ENCODE data around the gene OTX1.
A peak's percentile ranks its signal among the peaks of the same experiment; 100 is the strongest.

Gene OTX1

GRCh38 chr2:63047321-63048279 lies 3.0 kb upstream of the OTX1 start:
- no peak overlapping the region for H3K4me3 ChIP-seq (ENCODE audit: low read depth, low read length)
- TF ChIP-seq POLR2A (IDR thresholded peaks at IDR 0.05; ENCODE audit: extremely low read depth, insufficient read length) (no peak), MAX (IDR thresholded peaks at IDR 0.05; ENCODE audit: low read depth, low read length) (no peak), CTCF (IDR thresholded peaks at IDR 0.05; ENCODE audit: low read depth, low read length) (no peak), MYC (IDR thresholded peaks at IDR 0.05; ENCODE audit: low read depth, low read length) (no peak)
- peak; percentile 51 for DNase-seq (ENCODE audit: low read depth)

GRCh38 chr2:63048367-63049171 lies 2.1 kb upstream of the OTX1 start:
- no peak overlapping the region for H3K4me3 ChIP-seq (ENCODE audit: low read depth, low read length)
- TF ChIP-seq CTCF (IDR thresholded peaks at IDR 0.05; ENCODE audit: low read depth, low read length): no peak
- no peak for TF ChIP-seq MAX (IDR thresholded peaks at IDR 0.05; ENCODE audit: low read depth, low read length)
- no peak for TF ChIP-seq POLR2A (IDR thresholded peaks at IDR 0.05; ENCODE audit: extremely low read depth, insufficient read length)
- no peak for TF ChIP-seq MYC (IDR thresholded peaks at IDR 0.05; ENCODE audit: low read depth, low read length)
- DNase-seq (ENCODE audit: low read depth): no peak

- no peak for TF ChIP-seq MYC (IDR thresholded peaks at IDR 0.05; ENCODE audit: low read depth, low read length)
- TF ChIP-seq POLR2A (IDR thresholded peaks at IDR 0.05; ENCODE audit: extremely low read depth, insufficient read length): no peak
- TF ChIP-seq CTCF (IDR thresholded peaks at IDR 0.05; ENCODE audit: low read depth, low read length): no peak
- TF ChIP-seq MAX (IDR thresholded peaks at IDR 0.05; ENCODE audit: low read depth, low read length): no peak
- peak overlapping the region; percentile 69 for H3K4me3 ChIP-seq (ENCODE audit: low read depth, low read length)
- peak; percentile 31 for DNase-seq (ENCODE audit: low read depth)
These were observed 1.2 kb upstream of the OTX1 start for GRCh38 chr2:63049211-63049969.

GRCh38 chr2:63049970-63050333 lies 678 bp upstream of the OTX1 start:
- peak overlapping the region; percentile 69 for H3K4me3 ChIP-seq (ENCODE audit: low read depth, low read length)
- TF ChIP-seq MAX (IDR thresholded peaks at IDR 0.05; ENCODE audit: low read depth, low read length): no peak
- TF ChIP-seq CTCF (IDR thresholded peaks at IDR 0.05; ENCODE audit: low read depth, low read length): no peak
- no peak for TF ChIP-seq MYC (IDR thresholded peaks at IDR 0.05; ENCODE audit: low read depth, low read length)
- TF ChIP-seq POLR2A (IDR thresholded peaks at IDR 0.05; ENCODE audit: extremely low read depth, insufficient read length): no peak
- no peak for DNase-seq (ENCODE audit: low read depth)

- TF ChIP-seq CTCF (IDR thresholded peaks at IDR 0.05; ENCODE audit: low read depth, low read length): peak; percentile 4
- TF ChIP-seq POLR2A (IDR thresholded peaks at IDR 0.05; ENCODE audit: extremely low read depth, insufficient read length): no peak
- TF ChIP-seq MAX (IDR thresholded peaks at IDR 0.05; ENCODE audit: low read depth, low read length): no peak
- DNase-seq (ENCODE audit: low read depth): no peak
- H3K4me3 ChIP-seq (ENCODE audit: low read depth, low read length): peak overlapping the region; percentile 97
These were observed 588 bp downstream of the OTX1 start for GRCh38 chr2:63051042-63051794.
